22Rv1 (cell line): ENCODE results near the gene CREM.

ENCODE experiments used
- CTCF ChIP-seq: fragments of 450-650 bp; IDR thresholded peaks from 2 replicates; pipeline ENCODE4 v1.5.1; 2017; ENCODE audit warnings: mild to moderate bottlenecking
- ZFX ChIP-seq: fragments of 450-650 bp; IDR thresholded peaks from 2 replicates; pipeline ENCODE4 v1.6.1; 2017; ENCODE audit warnings: antibody characterized with exemption, borderline replicate concordance

DNA sequence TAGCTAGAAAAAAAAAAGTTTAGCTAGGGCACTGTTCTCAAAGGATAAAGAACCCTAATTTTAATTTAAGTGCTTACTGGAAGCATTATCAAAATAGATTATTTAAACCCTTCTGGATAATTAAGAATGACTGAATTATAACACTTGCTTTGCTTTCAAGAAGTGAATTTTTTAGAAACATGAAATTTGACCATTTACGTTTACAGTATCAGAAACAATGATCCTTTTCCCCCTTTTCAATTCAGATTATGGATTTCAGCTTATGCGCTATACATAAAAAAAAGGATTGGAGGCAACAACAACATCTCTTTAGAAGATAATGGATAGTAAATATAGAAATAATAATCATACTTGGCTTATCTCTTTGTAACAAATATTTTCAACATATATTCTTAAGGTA lies 39.2 kb downstream of the CREM start:
- TF ChIP-seq ZFX (no peak), CTCF (no peak)
